Ascending aorta (tissue), 2 donors: ENCODE measurements around the gene AADAC. TPM values are rescaled to one million over a fixed set of nuclear protein-coding genes. Genes with fewer than 3 reads are reported as not detected.
A peak's percentile ranks its signal among the peaks of the same experiment; 100 is the strongest.
"Not testable (repeated sequence)": the region's sequence is repeated elsewhere in the genome, so short reads cannot be mapped to it uniquely, and the experiment has no call there.

Source experiments
- DNase-seq, 2 donors: peaks; one replicate each; pipeline ENCODE4 v3.0.0-alpha.2; 2019; ENCODE audit warnings: low spot score in 2 of 2
- H3K27ac ChIP-seq, 2 donors: fragments of 200-600 bp; sonication (generic); one replicate each; pipeline ENCODE4 v1.5.1; 2016 to 2017; ENCODE audit warnings: mild to moderate bottlenecking in 1 of 2
- H3K27me3 ChIP-seq: fragments of 200-600 bp; sonication (generic); one replicate; pipeline ENCODE4 v1.5.1; 2017
- H3K36me3 ChIP-seq, 2 donors: fragments of 200-600 bp; sonication (generic); one replicate each; pipeline ENCODE4 v1.5.1; 2016
- H3K4me1 ChIP-seq, 2 donors: fragments of 200-600 bp; sonication (generic); one replicate each; pipeline ENCODE4 v1.5.1; 2016 to 2017; ENCODE audit warnings: mild to moderate bottlenecking in 1 of 2
- H3K4me3 ChIP-seq, 2 donors: fragments of 200-600 bp; sonication (generic); one replicate each; pipeline ENCODE4 v1.5.1; 2016 to 2017; ENCODE audit warnings: mild to moderate bottlenecking in 1 of 2
- H3K9me3 ChIP-seq, 2 donors: fragments of 200-600 bp; sonication (generic); one replicate each; pipeline ENCODE4 v1.5.1; 2016
- CTCF ChIP-seq, 3 experiments: fragments of 200-600 bp in 2 of 3; fragments of 450-650 bp in 1 of 3; sonication (generic) in 2 of 3; IDR thresholded peaks; one replicate each; pipeline ENCODE4 v1.5.1; 2016 to 2019; ENCODE audit warnings: antibody characterized with exemption in 3 of 3, mild to moderate bottlenecking in 1 of 3, moderate library complexity in 1 of 3
- intact Hi-C: fragments of 100-400 bp; cut with DNase I; formaldehyde crosslinking; loops from one replicate; pipeline ENCODE4 v1.15.1; 2023
- total RNA-seq: library from RNA; depleted of rRNA; stranded (reverse); fragments of >200 nt; gene quantifications from one replicate; pipeline ENCODE4 v1.1.0, GENCODE V29; 2016

AADAC gene
- 1.2 TPM for total RNA-seq

- TF ChIP-seq CTCF (IDR thresholded peaks at IDR 0.05): no peak
- H3K27me3 ChIP-seq: no peaks in the 10 kb centered on the region
- intact Hi-C loops: no loop called here
- H3K4me3 ChIP-seq: no peak within 1 kb of the TSS
- no peak for DNase-seq
- H3K36me3 ChIP-seq: no peaks in the 10 kb centered on the region
- no peak within 1 kb of the TSS for H3K27ac ChIP-seq
- no peaks in the 10 kb centered on the region for H3K4me1 ChIP-seq
- peaks cover 0 to 5% of the 10 kb centered on the region in 2 donors for H3K9me3 ChIP-seq
Measured at GRCh38 chr3:151813799-151814198, at the start of gene AADAC. Gene AADAC (plus strand): TSS chr3:151814116. CDS start chr3:151814163, 47 bp downstream.

GRCh38 chr3:151764699-151765098 is 49.2 kb upstream of the AADAC start:
- H3K27me3 ChIP-seq, H3K4me1 ChIP-seq, H3K36me3 ChIP-seq, H3K27ac ChIP-seq, DNase-seq, H3K9me3 ChIP-seq, intact Hi-C loops, H3K4me3 ChIP-seq: not testable (repeated sequence)

- H3K27me3 ChIP-seq: no peaks in the 10 kb centered on the region
- no peak overlapping the region for H3K4me3 ChIP-seq
- H3K4me1 ChIP-seq: peaks cover 0 to 8% of the 10 kb centered on the region in 2 donors
- no peak for TF ChIP-seq CTCF (IDR thresholded peaks at IDR 0.05)
- no peak for DNase-seq
- no peak overlapping the region for H3K27ac ChIP-seq
- H3K9me3 ChIP-seq: no peaks in the 10 kb centered on the region
- intact Hi-C loops: no loop called here
- no peaks in the 10 kb centered on the region for H3K36me3 ChIP-seq
Measured at GRCh38 chr3:151765685-151766084, 48.2 kb upstream of the AADAC start.

- intact Hi-C loops: no loop called here
- no peak overlapping the region for H3K27ac ChIP-seq
- no peak overlapping the region for H3K4me3 ChIP-seq
- no peaks in the 10 kb centered on the region for H3K36me3 ChIP-seq
- no peaks in the 10 kb centered on the region for H3K27me3 ChIP-seq
- peaks cover 0 to 16% of the 10 kb centered on the region in 2 donors for H3K4me1 ChIP-seq
- TF ChIP-seq CTCF (IDR thresholded peaks at IDR 0.05): no peak
- DNase-seq: no peak
- no peaks in the 10 kb centered on the region for H3K9me3 ChIP-seq
Measured at GRCh38 chr3:151766454-151766853, 47.5 kb upstream of the AADAC start.

GRCh38 chr3:151768393-151768930 is 45.5 kb upstream of the AADAC start:
- Histone ChIP-seq H3K4me1 (peaks cover 3 to 26% of the 10 kb centered on the region in 2 donors), H3K36me3 (no peaks in the 10 kb centered on the region), H3K9me3 (no peaks in the 10 kb centered on the region), H3K27me3 (no peaks in the 10 kb centered on the region), H3K4me3 (no peak overlapping the region), H3K27ac (no peak overlapping the region)
- intact Hi-C loops: no loop called here
- DNase-seq: no peak
- no peak for TF ChIP-seq CTCF (IDR thresholded peaks at IDR 0.05)

GRCh38 chr3:151769175-151769574 is 44.7 kb upstream of the AADAC start:
- H3K36me3 ChIP-seq: no peaks in the 10 kb centered on the region
- no peaks in the 10 kb centered on the region for H3K27me3 ChIP-seq
- H3K4me3 ChIP-seq: no peak overlapping the region
- no peak for TF ChIP-seq CTCF (IDR thresholded peaks at IDR 0.05)
- DNase-seq: no peak
- intact Hi-C loops: no loop called here
- no peaks in the 10 kb centered on the region for H3K9me3 ChIP-seq
- H3K4me1 ChIP-seq: peaks cover 3 to 26% of the 10 kb centered on the region in 2 donors
- peak overlapping the region; percentile 36 to 51 for H3K27ac ChIP-seq
